KG1 (cell line): Measurements from ENCODE around the gene KCNJ10.
A peak's percentile ranks its signal among the peaks of the same experiment; 100 is the strongest.
"Not testable (repeated sequence)": the region's sequence is repeated elsewhere in the genome, so short reads cannot be mapped to it uniquely, and the experiment has no call there.

Experiments
- DNase-seq: peaks from one replicate; lab custom pipeline; 2025; lab: John Stamatoyannopoulos, UW

KCNJ10 gene

DNA sequence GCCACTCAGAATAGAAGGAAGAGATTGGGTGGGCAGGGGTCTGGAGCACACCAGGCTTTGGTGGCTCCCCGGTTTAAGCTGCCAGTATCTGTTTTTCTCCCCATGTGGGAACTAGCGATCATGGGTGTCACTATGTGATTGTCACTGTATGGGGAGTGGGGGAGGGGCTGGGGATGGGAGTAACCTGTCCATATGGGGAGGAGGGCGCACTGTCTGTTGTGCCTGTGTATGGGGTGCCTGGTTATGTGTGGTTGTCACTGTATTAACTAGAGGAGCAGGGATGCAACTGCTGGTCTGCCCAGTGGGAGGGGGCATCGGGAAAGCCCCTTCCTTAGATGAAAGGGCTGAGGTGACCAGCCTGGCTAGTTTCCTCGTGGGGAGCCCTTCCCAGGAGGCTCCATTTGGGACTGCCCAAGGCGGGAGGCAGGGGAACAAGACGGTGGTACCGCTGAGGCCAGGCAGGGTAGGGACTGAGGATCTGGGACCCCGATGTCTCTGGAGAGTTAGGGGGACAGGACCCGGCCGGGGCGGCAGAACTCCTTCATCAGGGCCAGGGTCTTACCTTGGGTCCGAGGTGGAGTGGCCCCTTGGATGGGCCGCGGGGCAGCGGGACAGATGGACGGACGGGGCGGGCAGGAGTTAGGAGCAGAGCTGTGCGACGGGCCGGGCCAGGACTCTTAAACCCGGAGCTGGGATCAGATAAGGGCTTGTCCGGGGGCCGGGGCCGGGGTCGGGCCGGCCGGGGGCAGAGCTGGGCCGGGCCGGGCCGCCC is at the start of gene KCNJ10:
TSS of gene KCNJ10 (minus strand) at position 701 of the 772 bp plus-strand sequence. CDS start 27,628 bp downstream, outside the sequence.
- DNase-seq = no peak

DNA sequence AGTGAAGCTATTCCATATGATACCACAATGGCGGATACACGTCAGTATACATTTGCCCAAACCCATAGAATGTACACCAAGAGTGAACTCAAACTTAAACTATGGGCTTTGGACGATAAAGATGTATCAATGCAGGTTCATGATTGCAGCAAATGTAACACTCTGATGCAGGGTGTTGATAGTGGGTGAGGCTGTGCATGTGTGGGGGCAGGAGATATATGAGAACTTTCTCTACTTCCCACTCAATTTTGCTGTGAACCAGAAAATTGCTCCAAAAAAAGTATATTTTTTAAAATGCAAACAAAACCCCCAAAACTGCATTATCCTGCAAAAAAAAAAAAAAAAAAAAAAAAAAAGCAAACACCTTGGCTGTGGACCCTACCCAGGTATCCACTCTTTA is 49.0 kb upstream of the KCNJ10 start:
- no peak for DNase-seq

DNA sequence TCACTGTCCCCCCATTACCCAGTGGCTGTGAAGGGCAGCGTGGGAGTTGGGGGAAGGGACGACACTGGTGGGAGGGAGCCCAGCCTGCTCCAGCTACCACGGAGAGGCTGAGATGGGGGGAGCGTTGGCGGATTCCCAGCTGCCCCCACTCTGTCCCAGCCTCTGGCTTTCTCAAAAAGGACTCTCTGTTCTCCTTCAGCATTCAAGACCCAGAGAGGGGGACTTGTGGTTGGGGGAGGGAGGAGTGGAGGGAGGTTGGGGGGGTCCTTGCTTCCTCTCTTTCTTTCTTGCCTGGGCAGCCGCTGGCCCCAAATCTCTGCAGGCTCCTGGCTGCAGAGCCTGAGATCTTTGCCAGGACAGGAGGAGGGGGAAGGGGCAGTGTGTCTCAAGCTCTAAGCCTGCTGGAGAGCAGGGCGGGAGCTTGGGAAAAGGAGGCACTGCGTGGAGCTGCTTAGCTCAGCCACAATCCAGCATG is 47.8 kb upstream of the KCNJ10 start:
- DNase-seq = no peak

GRCh38 chr1:160117300-160117699 is 47.3 kb upstream of the KCNJ10 start:
- no peak for DNase-seq

DNA sequence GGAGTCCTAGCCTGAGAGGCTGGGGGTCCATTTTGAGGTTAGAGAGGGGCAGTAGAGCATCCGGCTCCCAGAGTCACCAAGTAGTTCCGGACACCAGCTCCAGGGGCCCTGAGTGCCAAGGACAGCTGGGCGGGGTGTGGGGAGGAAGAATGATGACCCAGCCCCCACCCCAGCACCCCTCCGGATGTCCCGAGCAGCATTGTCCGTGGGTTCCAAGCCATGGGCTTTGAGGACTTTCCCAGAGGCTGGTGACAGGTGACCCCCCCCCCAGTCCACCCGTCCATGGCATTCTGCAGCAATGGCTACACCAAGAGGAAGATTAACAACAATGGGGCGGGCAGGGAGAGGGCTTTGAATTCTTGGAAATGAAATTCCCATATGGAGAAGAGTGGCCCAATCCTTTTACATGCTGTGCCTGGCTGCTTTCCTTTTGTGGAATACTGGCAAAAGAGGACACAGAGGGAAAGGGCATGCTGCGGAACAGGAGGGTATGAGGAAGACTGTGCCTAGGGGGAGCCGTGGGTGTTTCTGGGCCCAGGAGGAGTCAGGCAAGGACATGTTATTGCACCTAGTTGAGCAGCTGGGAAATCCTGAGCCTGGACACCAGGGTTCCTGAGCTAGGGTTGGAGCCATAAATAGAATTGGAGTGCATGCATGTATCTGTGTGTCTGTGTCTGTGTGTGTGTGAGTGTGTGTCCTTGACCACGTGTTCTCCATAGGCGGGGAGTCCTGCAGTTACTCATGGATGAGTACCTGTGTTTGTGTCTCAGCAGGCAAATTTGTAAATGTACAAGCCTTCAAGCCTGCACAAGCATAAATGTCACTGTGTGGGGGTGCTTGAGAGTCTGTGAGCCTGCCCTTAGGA is 46.6 kb upstream of the KCNJ10 start:
- no peak for DNase-seq

- no peak for DNase-seq
Observed at GRCh38 chr1:160115545-160116282, 45.8 kb upstream of the KCNJ10 start, which contains the start of gene ATP1A2. TSS of gene ATP1A2 (plus strand) at chr1:160115759. CDS start at chr1:160115862, 103 bp downstream.

DNA sequence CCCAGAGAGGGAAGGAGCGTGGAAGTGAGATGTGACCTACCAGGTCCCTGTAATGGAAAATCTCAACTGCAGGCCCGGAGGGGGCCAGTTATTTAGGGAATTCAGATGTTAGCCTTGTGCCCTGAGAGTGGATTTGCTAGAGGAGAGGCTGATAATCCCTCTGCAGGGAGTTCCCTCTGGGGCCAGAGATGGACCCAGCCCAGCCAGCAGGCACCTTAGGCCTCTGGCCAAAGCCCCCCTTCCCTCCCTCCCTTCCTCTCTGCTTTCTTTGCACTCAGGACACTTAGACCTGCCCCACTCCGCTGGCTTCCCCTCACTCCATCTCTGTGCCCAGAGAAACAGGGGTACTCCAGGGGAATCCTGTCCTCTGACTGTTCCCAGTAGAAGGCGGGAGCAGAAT is 44.1 kb upstream of the KCNJ10 start:
- DNase-seq = no peak

DNA sequence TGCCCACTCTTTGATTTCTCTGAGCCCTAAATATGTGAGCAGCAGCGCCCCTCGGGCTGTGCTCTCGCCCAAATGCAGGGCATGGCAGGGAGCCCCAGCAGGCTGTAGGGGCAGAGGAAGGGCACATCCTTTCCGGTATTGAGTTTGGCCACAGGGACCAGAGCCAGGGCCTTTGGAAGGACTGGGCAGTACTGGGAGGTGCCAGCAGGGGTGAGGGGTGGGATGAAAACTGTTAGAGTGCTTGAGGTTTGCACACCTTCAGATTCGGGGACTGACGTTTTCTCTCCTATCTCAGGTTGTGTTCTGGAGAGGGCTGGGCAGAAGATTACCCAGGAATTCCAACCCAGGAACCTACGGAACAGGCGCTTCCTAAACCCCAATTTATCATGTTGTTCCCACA is 43.4 kb upstream of the KCNJ10 start:
- no peak for DNase-seq

DNA sequence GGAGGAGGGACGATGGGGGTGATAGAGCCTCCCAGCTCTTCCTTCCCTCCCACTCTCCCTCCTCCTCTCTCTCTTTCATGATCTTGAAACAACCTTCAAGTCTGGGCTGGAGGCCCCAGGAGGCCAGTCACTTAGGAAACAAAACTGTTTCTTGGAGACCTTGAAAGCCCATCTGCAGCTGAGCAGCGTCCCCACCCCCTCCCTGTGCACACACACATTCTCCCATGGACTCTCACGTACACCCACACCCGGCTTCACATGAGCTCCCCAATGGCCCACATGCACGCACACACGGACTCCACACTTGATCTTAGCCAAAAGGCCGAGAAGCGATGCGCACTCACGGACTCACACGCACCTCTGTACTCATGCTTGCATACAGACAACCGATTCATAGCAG is 42.4 kb upstream of the KCNJ10 start:
- DNase-seq = no peak

DNA sequence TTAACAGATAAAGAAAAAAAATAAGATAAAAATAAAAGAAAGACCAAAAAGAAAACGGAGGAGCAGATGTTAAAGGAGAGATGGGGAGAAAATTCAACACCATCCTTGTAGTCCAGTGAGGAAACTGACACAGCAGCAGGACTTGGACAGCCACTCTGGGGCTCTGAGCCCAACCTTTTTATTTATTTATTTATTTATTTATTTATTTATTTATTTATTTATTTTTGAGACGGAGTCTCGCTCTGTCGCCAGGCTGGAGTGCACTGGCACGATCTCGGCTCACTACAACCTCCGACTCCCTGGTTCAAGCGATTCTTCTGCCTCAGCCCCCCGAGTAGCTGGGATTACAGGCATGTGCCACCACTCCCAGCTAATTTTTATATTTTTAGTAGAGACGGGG is 41.5 kb upstream of the KCNJ10 start:
- not testable (repeated sequence) for DNase-seq

DNA sequence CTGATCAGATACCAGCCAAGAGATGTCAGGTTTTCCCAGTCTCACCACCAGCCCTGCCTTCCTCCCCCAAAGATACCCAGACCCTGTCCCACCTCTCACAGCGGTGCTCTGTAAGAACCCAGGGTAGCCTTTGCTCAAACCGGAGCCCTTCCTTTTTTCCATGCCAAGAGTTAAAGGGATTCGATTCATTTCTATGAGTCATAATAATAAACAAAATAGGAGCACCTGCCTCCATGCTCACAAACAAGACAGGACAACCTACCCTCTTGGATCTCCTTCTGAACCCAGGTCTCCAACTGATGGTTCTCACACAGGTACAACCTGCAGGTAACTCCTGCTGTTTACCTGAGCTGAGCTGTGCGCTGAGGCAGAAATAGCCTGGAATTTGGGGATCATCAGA is 39.7 kb upstream of the KCNJ10 start:
- DNase-seq = no peak

- DNase-seq = no peak
Observed at GRCh38 chr1:160108888-160109662, 39.1 kb upstream of the KCNJ10 start.

GRCh38 chr1:160107512-160107911 is 37.6 kb upstream of the KCNJ10 start:
- DNase-seq = no peak

DNA sequence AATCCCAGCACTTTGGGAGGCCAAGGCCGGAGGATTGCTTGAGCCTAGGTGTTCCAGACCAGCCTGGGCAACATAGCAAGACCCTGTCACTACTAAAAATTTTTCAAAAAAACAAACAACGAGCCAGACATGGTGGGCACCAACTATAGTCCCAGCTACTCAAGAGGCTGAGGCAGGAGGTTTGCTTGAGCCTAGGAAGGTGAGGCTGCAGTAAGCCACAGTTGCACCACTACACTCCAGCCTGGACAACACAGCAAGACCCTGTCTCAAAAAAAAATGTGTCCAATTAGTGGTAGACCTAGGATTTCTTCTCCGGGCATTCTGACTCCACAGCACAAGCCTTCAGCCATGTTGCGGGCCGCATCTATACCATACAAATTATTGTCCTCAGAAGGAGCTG is 35.2 kb upstream of the KCNJ10 start:
- DNase-seq = no peak

- no peak for DNase-seq
Observed at GRCh38 chr1:160104486-160104885, 34.5 kb upstream of the KCNJ10 start.

- no peak for DNase-seq
Observed at GRCh38 chr1:160103658-160104408, 33.9 kb upstream of the KCNJ10 start.

- DNase-seq = no peak
Observed at GRCh38 chr1:160101717-160102522, 32.0 kb upstream of the KCNJ10 start.

DNA sequence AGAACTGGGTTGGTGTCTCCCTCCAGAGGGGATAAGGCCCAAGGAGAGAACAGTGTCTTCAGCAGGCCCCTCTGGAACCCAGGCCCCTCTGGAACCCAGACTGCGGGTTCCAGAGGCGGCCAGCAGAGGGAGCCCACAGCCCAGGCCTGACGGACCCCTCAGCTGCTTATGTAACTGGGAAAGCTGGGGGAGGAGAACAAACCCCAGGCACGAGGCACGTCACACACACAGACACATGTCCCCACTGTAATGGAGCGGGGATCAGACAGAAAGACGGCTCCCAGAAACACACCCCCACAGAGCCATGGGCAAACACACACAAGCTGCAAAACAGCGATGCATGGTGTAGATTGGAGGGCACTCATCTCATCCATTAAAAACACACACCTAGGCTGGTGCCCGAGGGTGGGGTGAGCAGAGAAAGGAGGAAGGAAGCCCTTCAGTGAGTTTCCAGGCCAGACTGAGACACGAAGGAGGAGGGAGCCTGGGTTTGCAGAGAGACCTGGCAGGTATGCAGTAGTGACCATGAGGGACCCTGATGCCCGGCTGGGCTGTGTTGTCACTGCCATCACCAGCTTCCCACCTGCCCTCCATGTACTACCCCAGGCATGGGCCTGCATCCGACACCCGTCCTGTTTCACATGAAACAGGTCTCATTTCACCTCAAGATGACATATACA is 31.2 kb upstream of the KCNJ10 start:
- DNase-seq = peak; percentile 70

GRCh38 chr1:160099716-160100375 is 29.9 kb upstream of the KCNJ10 start:
- DNase-seq = no peak
